Measurements from ENCODE around the gene GRB7.
"Not testable (repeated sequence)": the region's sequence is repeated elsewhere in the genome, so short reads cannot be mapped to it uniquely, and the experiment has no call there.

Gene GRB7

GRCh38 chr17:39753514-39754160 is 15.9 kb downstream of the GRB7 start:
- DNase-seq (ENCODE audit: low read depth), result no peak

GRCh38 chr17:39754161-39754957 is 16.6 kb downstream of the GRB7 start:
- peak; percentile 74 for DNase-seq (ENCODE audit: low read depth)

- no peak for DNase-seq (ENCODE audit: low read depth)
Measured at GRCh38 chr17:39754958-39755553, 17.3 kb downstream of the GRB7 start.

GRCh38 chr17:39755554-39756379 is 18.0 kb downstream of the GRB7 start:
- DNase-seq (ENCODE audit: low read depth), result no peak

- no peak for DNase-seq (ENCODE audit: low read depth)
Measured at GRCh38 chr17:39756380-39757079, 18.8 kb downstream of the GRB7 start.

- DNase-seq (ENCODE audit: low read depth), result no peak
Measured at GRCh38 chr17:39757176-39757662, 19.5 kb downstream of the GRB7 start.

- no peak for DNase-seq (ENCODE audit: low read depth)
Measured at GRCh38 chr17:39757931-39758873, 20.5 kb downstream of the GRB7 start.

GRCh38 chr17:39759204-39759603 is 21.5 kb downstream of the GRB7 start:
- no peak for DNase-seq (ENCODE audit: low read depth)

GRCh38 chr17:39761861-39762496 is 24.2 kb downstream of the GRB7 start:
- no peak for DNase-seq (ENCODE audit: low read depth)

- no peak for DNase-seq (ENCODE audit: low read depth)
Measured at GRCh38 chr17:39763051-39763820, 25.5 kb downstream of the GRB7 start.

GRCh38 chr17:39764171-39764570 is 26.4 kb downstream of the GRB7 start:
- DNase-seq (ENCODE audit: low read depth), result not testable (repeated sequence)

- no peak for DNase-seq (ENCODE audit: low read depth)
Measured at GRCh38 chr17:39765175-39765574, 27.4 kb downstream of the GRB7 start.

- DNase-seq (ENCODE audit: low read depth), result no peak
Measured at GRCh38 chr17:39765766-39766165, 28.0 kb downstream of the GRB7 start.

GRCh38 chr17:39767147-39767546 is 29.4 kb downstream of the GRB7 start:
- no peak for DNase-seq (ENCODE audit: low read depth)

- no peak for DNase-seq (ENCODE audit: low read depth)
Measured at GRCh38 chr17:39769974-39770587, 32.3 kb downstream of the GRB7 start.

- DNase-seq (ENCODE audit: low read depth), result no peak
Measured at GRCh38 chr17:39772415-39772814, 34.7 kb downstream of the GRB7 start.

GRCh38 chr17:39772987-39773934 is 35.5 kb downstream of the GRB7 start:
- DNase-seq (ENCODE audit: low read depth), result no peak

Measured in stromal cell of bone marrow (primary cell).